HG03432 (cell line): ENCODE results near the gene SDR42E1.
"Not testable (repeated sequence)": the region's sequence is repeated elsewhere in the genome, so short reads cannot be mapped to it uniquely, and the experiment has no call there.

Source experiments
- ATAC-seq: cut with Tn5 transposase; IDR thresholded peaks from one replicate; pipeline ENCODE4 v1.9.1; 2021; ENCODE audit warnings: mild to moderate bottlenecking, moderate library complexity; ENCODE audit not compliant: unreplicated experiment

SDR42E1 gene

DNA sequence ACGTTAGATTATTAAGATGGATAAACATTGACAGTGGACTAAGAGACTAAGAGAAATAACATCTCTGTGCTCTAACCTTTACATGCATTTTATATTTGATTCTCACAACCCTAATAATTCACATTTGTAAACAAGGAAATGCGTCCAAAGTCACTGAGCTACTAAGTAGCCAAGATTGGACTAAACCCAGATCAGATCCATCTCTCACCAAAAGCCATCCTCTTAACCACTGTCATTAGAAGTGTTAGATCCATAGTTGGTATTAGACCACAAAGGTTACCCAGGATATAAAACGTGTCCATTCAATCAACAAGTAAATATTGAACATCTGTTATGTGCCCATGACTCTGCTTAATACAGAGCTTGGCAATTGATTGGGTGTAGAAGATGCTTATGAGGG is 29.0 kb upstream of the SDR42E1 start:
- ATAC-seq, result no peak

DNA sequence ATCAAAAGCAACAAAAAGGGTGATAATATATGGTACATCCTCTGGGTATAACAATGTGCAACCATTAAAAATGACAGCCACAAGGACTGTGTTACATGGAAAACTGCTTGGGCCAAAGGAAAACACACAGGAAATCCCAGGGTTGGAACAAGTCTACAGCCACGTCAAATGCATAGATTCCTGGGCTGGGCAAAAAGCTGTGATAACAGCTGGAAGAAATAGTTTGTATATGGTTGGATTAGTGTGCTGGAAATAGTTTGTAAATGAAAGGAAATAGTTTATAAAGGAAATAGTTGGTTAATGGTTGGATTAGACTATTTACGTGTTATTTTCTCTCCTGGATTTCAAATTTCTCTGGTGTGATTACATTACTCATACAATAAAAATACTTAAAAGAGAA is 26.4 kb upstream of the SDR42E1 start:
- no peak for ATAC-seq

DNA sequence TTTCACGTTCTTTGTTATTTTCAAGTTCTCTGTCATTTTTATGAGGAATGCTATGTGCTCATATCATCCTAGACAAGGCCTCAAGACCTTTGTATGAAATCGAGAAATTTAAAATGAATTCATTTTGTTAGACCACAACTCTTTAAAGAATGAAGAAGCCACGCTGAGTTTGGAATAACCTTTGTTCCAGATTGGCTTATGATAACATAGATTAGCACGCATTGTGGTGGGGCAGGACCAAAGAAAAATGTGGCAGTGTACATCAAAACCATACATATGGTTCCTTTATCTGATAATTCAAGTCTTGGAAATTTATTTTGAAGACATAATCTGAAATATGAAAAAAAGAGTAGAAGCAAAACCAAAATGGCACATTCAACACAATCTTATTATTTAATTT is 26.0 kb upstream of the SDR42E1 start:
- no peak for ATAC-seq

DNA sequence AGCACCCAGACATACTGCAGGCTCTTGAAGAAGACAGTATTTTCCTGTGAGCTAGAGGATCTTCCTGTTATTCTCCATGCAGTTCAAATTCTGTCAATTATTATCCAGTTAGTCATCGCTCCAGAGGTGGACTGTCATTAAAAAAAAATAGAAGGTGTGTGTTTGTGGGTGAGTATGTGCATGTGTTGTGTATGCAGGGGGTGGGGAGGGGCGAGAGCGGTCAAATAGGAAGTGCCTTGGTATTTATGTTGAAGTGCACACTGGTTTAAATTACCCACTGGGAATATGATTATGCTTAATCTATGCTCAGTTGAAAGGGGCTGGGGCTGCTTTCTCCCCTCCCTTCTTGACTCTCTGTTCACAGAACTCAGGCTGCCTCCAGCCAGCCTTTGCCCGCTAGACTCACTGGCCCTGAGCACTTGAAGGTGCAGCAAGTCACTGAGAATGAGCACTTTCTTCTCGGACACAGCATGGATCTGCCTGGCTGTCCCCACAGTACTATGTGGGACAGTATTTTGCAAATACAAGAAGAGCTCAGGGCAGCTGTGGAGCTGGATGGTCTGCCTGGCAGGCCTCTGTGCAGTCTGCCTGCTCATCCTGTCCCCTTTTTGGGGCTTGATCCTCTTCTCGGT is 23.8 kb upstream of the SDR42E1 start, which contains the start of gene HSD17B2:
HSD17B2 (plus strand) TSS at position 273 of the 632 bp plus-strand sequence; CDS start at position 445, 172 bp downstream.
- ATAC-seq, result no peak

DNA sequence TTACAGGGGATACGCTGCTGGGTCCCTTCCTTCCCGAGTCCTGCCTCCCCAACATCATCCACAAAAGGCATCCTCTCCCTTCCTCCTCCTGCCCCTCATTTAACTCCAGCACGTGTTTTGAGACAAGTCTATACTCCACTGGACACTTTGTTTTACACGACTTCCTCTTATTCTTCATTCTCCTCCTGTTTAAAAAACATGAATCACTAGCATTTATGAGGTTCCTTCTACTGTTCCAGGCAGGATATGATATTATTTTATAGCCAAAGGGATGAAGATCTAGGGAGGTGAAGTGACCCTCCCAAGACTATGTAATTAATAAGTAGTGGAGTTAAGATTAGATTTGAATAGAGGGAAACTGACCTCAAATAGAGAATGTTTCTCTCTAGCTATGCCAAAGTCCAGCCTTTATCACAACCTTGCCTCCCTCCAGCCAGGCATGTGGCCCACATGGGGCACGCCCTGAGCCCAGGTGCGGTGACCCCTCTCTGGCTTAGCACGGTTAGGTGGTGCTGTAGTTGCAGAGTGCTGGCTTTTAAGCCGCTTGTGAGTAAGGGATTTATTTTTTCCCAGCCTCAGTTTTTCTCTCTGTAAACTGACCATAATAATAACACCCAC is 22.5 kb upstream of the SDR42E1 start:
- ATAC-seq, result no peak

DNA sequence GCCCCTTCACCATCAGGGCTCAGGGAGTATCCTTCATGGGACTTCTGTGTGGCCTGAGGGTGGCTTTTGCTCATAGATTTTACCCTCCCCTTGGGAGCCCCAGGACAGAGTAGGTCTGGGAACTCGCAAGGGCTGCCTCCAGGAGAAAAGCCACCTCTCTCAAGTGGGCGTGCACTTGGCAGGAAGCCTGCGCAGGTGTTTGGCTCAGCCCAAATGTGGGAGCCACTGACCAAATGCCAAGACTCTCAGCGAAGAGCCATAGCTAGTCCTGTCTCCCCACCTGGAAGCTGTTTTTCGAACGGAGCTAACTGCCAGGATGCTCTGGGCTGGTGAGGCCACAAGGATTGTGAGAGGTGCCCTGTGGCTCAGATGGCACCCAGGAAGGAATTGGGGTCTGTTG is 21.7 kb upstream of the SDR42E1 start:
- ATAC-seq, result no peak

DNA sequence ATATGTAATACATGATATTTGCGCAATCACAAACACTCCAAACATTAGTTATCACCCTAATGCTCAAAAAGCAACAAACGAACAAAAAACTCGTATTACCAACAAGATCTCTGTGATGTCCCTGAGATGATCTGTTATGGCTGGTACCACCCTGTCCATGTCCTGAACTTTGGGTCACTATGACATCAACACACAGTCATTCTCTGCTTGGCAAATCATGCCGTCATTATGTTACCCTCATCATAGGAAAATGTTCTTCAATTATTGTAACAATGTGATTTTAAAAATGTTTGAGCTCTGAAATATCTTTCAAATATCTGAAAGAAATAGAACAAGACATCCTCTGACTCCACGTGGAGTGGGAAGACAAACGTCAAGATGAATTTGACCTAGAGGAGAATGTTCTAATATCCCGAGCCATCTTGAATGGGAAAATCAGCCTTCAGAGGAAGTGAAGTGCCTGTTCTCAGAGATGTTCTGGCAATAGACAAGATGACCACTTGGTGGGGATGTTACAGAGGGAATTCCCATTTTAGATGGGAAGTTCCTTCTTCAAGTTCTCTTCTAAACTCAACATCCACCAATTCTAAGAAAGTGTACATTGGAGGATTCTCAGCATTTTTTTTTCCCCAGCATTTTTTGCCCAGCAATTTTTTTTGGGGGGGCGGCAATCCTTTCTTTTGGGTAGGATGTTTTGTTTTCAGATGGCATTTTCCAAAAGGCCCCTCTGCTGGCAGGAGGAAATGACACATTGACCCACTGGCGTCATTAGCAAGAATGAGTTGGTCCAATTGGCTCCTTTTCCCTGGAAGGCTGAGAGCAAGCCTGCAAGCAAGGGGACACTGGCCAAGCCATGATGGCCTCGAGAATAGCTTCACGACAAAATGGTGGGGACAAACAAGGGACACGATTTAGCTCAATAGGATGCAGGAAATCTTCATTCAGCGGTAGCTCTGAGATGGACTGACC is 20.1 kb upstream of the SDR42E1 start:
- ATAC-seq, result no peak

DNA sequence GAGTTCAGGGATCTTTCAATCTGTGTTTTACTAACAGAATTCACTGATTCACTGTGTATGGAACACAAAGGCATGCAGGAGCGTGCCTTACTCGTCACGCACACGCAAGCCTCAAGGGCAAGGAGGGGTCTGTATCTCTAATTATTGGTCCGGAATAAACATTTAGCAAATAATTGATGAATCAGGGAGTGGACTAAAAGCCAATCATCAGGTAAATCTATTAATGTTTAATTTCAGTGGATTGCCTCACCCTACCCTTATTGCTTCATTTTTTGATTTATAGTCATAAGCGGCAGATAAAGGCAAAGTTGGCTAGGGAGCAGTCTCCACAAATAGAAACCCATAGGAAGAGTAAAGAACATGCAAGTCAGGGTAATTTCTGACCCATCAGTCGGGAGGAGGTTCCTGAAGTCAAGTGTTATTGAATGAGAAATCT is 16.4 kb upstream of the SDR42E1 start:
- no peak for ATAC-seq

DNA sequence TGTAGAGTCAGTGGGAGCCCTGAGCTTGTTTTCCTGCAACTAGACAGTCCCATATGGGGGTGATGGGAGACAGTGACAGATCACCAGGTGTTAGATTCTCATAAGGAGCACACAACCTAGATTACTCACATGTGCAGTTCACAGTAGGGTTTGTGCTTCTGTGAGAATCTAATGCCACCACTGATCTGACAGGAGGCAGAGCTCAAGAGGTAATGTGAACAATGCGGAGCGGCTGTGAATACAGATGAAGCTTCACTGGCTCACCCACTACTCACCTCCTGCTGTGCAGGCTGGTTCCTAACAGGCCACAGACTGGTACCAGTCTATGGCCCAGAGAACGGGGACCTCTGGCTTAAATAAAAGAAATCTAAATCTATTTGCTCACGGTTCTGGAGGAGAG is 13.6 kb upstream of the SDR42E1 start:
- no peak for ATAC-seq

DNA sequence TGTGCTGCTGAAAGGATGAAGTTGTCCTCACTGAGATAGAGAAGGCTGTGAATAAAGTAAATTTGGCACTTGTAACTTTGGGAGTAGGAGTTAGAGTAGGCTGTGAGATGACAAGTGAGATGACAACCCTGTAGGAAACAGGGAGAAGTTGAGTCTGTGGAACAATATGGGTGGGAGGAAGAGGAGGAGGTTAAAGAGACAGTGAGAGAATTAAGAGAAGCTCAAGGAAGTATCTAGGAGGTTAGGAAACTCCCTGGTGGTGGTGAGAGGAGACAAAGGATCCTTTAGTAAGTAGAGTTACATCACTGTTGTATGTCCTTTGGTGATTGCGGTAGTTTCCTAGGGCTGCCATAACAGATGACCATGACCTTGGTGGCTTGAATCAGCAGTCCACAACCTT is 13.0 kb upstream of the SDR42E1 start:
- ATAC-seq, result no peak

DNA sequence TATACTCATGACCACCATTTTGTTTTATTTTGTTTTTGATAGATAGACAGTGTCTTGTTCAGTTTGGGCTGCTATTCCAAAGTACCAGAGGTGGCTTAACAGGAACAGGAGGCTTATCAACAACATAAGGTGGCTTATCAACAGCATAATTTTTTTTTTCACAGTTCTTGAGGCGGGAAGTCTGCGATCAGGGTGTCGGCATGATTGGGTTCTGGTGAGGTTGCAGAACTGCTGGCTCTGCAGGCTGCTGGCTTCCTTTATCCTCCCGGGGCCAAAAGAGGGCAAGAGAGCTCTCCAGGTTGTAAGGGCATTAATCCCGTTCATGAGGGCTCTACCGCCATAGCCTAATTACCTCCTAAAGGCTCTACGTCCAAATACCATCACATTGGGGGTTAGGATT is 11.9 kb upstream of the SDR42E1 start:
- ATAC-seq, result no peak

DNA sequence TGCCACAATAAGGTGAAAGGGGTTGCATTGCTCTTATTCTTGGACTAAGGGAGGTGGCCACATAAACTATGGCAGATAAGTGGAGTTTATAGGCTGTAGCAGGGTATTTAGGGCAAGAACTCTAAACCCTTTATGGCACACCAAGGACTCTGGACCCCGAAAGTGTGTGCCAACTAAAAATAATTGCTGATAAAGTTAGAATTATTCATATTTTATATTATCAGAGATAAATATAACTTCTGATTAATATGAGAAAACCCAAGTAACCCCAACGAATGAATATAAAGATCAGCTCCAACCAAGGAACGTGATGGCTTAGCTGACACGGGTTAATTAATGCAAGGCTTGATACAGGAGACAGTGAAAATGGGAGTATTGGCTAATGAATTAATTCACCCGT is 8.8 kb upstream of the SDR42E1 start:
- ATAC-seq, result no peak

DNA sequence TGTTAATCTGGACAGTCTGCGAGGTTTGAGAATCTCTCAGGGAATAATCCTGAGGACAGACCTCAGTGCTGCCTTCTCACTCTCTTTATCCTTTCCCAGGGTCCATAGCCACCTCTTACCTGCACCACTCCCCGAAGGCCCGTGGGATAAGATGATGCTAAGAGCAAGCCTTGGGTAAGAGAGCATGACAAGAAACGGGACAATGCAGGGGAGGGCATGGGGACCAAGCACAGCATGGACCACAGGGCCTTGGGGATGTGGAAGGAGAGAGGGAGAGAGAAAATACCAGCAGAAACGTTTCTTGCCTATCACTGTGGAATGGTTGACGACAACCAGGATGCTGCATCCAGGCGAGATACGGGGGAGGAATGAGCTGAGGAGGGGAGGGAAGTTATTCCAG is 8.3 kb upstream of the SDR42E1 start:
- ATAC-seq, result no peak

DNA sequence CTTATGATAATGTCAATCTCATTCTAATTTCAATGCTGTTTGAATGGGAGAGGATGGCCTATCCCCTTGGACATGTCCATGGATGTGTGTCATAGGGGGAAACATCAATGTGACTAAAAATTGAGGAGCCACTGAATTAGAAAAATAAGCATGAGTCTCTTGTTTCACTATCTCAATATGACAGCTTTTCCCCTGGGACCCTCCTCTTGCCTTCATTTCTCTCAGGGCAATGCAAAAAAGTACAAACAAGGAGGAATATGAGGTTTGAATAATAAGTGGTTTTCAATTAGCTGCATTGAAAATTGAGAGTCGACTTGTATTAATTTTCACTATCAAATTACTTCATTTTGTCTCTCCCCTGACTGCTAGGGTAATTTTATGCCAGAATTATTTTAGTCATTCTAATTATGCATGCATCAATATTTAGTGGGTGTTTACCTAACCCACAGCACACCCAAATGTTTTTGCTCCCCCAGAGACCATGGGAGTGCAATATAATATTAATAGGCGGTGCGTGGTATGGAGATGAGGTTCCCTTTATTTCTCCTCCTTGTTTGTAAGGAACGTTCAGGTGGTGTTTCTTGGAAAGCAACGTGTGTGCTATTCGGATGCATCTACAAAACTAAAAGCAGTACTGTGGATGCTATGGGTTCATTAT is 6.8 kb upstream of the SDR42E1 start:
- no peak for ATAC-seq

DNA sequence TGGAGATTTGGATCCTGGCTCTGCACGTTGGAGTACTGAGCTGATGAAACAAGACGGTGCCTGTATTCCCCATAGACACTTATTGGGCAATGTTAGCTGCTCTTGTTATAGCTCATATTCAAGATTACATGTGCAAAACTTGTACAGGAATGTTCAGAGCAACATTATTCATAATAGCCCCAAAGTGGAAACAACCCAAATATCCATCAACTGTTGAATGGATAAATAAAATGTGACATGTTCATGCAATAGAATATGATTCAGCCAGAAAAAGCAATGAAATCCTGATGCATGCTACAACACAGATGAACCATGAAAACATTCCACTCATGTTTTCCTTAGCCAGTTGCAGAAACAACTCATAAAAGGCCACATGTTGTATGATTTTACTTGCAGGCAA is 5.7 kb upstream of the SDR42E1 start:
- ATAC-seq, result no peak

DNA sequence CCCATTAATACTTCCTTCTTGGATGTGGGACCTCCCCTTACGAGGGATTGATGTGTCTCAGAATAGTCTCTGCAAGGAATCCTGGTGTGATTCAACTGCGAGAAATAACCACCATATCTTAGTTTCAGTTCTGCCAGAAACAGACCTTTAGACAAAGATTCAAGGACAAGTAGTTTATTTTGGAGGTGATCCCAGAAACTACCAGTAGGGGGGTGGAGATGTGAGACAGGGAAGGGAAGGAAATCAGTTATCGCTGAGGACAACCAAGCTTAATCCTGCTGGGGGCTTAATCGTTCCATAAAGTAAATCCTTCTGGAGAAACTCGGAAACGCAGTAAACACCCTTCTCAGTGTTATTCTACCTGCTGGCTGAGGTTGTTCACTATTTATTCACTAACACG is 5.0 kb upstream of the SDR42E1 start:
- ATAC-seq, result no peak

DNA sequence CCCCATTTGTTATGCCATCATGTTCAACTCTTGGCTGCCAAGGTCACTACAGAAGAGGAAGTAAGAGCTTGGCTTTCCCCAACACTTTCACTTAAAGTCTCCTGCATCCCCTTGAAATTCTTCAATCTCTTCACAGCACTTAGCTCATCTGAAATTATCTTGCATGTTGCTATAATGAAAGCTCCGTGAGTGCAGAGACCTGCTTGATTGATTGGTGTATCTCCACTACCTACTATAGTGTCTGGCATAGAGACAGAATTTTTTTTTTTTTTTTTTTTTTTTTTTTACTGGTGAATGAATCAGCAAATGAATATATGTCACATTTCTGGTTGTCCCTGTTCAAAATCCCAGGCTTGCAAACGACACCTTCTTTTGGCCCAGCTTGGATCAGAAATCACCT is 1.9 kb upstream of the SDR42E1 start:
- no peak for ATAC-seq

DNA sequence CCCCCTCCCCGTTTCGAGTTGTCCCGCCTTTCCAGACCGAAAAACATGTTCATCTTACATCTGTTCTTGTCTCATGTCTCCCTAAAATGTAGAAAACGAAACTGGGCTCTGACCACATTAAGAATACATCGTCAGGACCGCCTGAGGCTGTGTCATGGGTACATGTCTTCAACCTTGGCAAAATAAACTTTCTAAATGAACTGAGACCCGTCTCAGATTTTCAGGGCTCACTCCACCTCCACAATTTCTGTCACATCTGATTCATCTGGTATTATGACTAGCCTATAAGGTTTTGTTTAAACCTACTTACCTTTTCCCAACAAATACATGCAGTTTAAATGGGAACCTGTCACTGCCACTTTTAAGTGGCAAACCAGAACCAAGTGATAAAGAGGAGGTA is 621 bp downstream of the SDR42E1 start:
- ATAC-seq, result no peak

DNA sequence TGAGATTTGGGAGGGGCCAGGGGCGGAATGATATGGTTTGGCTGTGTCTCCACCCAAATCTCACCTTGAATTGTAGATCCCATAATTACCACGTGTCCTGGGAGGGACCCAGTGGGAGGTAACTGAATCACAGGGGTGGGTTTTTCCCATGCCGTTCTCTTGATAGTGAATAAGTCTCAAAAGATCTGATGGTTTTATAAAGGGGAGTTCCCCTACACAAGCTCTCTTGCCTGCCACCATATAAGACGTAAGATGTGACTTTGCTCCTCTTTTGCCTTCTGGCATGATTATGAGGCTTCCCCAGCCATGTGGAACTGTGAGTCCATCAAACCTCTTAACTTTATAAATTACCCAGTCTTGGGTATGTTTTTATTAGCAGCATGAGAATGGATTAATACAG is 1.5 kb downstream of the SDR42E1 start:
- ATAC-seq, result not testable (repeated sequence)

DNA sequence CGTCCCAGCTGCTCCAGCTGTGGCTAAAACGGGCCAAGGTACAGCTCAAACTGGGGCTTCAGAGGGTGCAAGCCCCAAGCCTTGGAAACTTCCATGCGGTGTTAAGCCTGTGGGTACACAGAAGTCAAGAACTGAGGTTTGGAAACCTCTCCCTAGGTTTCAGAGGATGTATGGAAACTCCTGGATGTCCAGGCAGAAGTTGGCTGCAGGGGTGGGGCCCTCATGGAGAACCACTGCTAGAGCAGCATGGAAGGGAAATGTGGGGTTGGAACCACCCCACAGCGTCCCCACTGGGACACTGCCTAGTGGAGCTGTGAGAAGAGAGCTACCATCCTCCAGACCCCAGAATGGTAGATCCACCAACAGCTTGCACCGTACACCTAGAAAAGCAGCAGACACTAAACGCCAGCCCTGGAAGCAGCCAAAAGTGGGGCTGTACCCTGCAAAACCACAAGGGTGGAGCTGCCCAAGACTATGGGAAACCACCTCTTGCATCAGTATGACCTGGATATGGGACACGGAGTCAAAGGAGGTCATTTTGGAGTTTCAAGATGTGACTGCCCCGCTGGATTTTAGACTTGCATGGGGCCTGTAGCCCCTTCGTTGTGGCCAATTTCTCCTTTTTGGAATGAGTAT is 2.2 kb downstream of the SDR42E1 start:
- no peak for ATAC-seq

DNA sequence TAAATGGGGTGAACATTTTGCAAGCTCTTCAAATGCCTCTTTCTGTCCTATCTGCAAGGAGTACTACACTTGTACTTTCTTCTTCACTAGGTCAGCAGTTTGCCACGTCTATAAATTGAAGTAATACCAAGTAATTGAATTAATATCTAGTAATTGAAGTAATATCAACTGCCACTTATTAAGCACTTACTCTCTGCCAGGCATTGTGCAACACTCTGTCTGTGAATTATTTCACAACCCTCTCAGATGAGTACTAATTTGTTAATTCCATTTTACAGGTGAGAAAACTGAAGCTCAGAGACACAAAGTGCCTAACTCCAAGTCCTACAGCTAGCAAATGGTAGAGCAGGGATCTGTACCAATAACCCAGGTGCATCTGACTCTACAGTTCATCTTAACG is 4.1 kb downstream of the SDR42E1 start:
- no peak for ATAC-seq
